CD4-positive, alpha-beta T cell treated with Interferon gamma for 1 hour (primary cell): Measurements from ENCODE around the gene CD2BP2.
"Not testable (repeated sequence)": the region's sequence is repeated elsewhere in the genome, so short reads cannot be mapped to it uniquely, and the experiment has no call there.

Experiments used
- DNase-seq: peaks from one replicate; pipeline ENCODE4 v3.0.0-alpha.2; 2020

The CD2BP2 gene

GRCh38 chr16:30355144-30355953 is at the start of gene CD2BP2:
CD2BP2 (minus strand) TSS chr16:30355308; CDS start chr16:30354681, 627 bp downstream.
- DNase-seq, result peak; percentile 92

GRCh38 chr16:30401768-30402425 is 46.8 kb upstream of the CD2BP2 start:
- DNase-seq, result no peak

GRCh38 chr16:30399435-30400186 is 44.5 kb upstream of the CD2BP2 start:
- no peak for DNase-seq

DNA sequence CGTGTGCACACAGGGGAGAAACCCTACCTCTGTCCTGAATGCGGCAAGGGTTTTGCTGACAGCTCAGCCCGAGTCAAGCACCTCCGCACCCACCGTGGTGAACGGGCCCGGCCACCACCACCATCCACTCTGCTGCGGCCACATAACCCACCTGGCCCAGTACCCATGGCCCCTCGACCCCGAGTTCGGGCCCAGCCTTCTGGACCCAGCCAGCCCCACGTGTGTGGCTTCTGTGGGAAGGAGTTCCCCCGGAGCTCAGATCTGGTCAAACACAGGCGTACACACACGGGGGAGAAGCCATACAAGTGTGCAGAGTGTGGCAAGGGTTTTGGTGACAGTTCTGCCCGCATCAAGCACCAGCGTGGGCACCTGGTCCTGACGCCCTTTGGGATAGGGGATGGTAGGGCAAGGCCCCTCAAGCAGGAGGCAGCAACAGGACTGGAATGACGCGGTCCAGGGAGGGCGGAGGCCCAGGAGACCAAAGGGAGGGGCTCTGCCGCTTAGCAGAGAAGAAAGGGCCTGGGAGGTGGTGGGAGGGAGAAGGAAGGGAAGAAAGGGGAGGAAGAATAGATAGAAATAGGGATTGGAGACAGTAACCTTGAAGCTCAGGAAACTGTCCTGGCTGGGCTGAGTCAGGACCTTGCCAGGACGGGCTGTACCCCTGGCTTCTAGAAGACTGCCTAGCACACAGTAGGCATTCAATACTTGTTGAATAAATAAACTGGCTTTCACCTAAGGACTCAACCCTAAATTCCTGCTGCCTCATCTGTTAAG is 43.7 kb upstream of the CD2BP2 start:
- no peak for DNase-seq

GRCh38 chr16:30397776-30398660 is 42.9 kb upstream of the CD2BP2 start:
- no peak for DNase-seq

DNA sequence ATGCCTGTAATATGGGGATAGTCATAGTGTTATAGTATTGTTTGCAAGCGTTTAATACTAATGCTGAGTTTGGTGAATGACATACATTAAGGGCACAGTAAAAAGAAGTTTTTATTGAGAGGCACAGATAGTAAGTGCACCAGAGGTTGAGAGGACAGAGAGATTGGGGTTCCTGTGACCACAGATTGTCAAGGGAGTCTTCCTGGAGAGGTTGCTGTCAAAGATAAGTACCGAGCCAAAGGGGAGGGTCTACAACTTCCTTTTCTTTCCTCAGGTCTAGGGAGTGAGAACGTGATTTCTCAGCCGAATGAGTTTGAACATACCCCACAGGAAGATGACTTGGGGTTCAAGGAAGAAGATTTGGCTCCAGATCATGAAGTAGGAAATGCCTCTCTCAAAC is 41.9 kb upstream of the CD2BP2 start:
- DNase-seq, result no peak

- DNase-seq, result not testable (repeated sequence)
These were observed 41.5 kb upstream of the CD2BP2 start for GRCh38 chr16:30396627-30397026.

DNA sequence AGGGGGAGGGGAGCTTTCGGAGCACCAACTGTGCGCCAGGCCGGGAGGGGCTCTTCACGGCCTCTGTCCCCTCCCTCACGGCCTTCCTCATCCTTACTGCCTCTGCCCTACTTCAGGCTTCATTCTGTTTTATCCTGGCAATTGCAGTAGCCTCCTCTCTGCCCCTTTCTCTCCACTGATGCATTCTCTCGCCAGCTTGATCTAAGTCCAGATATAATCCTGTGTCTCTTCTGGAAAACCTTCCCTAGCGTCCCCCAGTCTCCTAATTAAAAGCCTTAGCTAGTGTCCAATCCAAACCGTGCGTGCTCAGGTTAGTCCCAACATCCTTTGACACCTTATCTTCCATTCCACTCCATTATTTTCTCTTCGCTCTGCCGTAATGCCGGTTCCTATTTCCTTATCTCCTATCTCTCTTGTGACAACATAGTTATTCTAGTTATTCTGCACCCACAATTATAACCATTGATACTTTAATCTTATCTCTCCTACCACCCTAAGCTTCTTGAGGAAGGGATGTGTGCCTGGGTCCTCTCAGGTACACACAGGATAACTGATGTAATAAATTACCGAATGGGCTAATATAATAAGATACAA is 41.0 kb upstream of the CD2BP2 start:
- DNase-seq, result no peak

- peak; percentile 73 for DNase-seq
These were observed 40.3 kb upstream of the CD2BP2 start, which contains the start of gene ZNF48 for GRCh38 chr16:30395155-30395991. ZNF48 (plus strand) TSS chr16:30395420; CDS start chr16:30395795, 375 bp downstream.

GRCh38 chr16:30394592-30395154 is 39.6 kb upstream of the CD2BP2 start:
- DNase-seq, result no peak

- DNase-seq, result no peak
These were observed 28.4 kb upstream of the CD2BP2 start for GRCh38 chr16:30383521-30383920.

GRCh38 chr16:30382111-30382881 is 27.2 kb upstream of the CD2BP2 start, which contains the start of gene SEPTIN1:
SEPTIN1 (minus strand) TSS chr16:30382561; CDS start chr16:30382542, 19 bp downstream.
- DNase-seq, result peak; percentile 76

- no peak for DNase-seq
These were observed 26.4 kb upstream of the CD2BP2 start for GRCh38 chr16:30381291-30382041.

DNA sequence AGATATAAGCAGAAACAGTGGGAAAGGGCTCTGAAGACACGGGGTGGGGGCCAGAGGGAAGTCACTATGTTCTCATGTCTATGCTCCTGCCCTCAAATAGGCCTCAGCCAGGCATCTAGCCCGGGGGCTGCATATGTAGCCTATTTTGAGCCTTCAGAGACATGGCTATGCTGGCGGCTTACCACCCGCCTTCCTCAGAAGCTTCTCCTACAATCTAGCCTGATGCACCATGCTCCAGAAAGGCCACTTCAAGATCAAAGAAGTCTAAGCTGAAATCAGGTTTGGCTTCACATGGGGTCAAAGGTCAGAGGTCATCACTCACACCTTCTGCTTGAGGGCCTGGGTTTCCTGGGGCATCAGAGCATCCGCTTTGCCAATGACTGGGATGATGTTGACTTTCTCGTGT is 25.7 kb upstream of the CD2BP2 start:
- DNase-seq, result no peak

GRCh38 chr16:30380072-30380802 is 25.1 kb upstream of the CD2BP2 start:
- DNase-seq, result no peak

DNA sequence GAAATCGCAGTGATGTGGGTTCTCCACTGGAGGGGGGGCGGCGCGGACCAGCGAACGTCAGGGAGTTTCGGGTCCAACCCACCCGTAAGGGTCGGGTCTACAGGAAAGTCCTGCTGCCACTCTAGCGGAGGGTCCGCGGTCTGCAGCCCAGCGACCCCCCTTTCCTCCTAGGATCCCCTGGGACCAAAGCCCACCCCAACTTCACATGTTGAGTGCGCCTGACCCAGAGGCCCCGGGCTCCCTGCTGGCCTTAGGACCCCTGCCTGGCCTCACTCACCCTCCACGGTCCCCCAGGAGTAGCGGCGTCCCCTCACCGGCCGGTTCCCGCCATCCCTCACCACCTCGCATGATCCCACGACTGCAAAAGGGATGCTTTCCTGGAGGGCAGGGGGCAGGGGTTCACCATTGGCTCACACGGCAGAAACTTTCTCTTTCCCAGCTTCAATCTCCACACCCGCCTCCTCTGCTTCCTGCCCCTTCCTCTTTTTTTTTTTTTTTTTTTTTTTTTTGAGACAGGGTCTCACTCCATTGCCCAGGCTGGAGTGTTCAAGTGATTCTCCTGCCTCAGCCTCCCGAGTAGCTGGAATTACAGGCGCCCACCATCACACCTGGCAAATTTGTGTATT is 24.2 kb upstream of the CD2BP2 start:
- no peak for DNase-seq
